Endodermal cell (in vitro differentiated cells): ENCODE results near the gene HOXB1. TPM values are rescaled to one million over a fixed set of nuclear protein-coding genes. Genes with fewer than 3 reads are reported as not detected.

Experiments used
- DNase-seq: peaks from one replicate; pipeline ENCODE4 v3.0.0-alpha.2; 2017
- H3K27ac ChIP-seq: 2 replicates; pipeline ENCODE4 v1.5.1; 2013; ENCODE audit warnings: mild to moderate bottlenecking, low read depth, low read length, moderate library complexity
- H3K27me3 ChIP-seq: 2 replicates; pipeline ENCODE4 v1.6.1; 2013; ENCODE audit warnings: mild to moderate bottlenecking, low read length, moderate library complexity; ENCODE audit not compliant: insufficient read depth, control insufficient read depth, poor library complexity, severe bottlenecking
- H3K36me3 ChIP-seq: 2 replicates; pipeline ENCODE4 v1.7.0; 2013; ENCODE audit warnings: mild to moderate bottlenecking, low read length, moderate library complexity; ENCODE audit not compliant: control insufficient read depth, insufficient read depth
- H3K4me1 ChIP-seq: one replicate; pipeline ENCODE4 v1.7.0; 2013; ENCODE audit warnings: low read length; ENCODE audit not compliant: control insufficient read depth, insufficient read depth
- H3K4me3 ChIP-seq: 2 replicates; pipeline ENCODE4 v1.5.1; 2013; ENCODE audit warnings: mild to moderate bottlenecking, low read length, moderate library complexity
- H3K9ac ChIP-seq: 2 replicates; pipeline ENCODE4 v1.6.1; 2013; ENCODE audit warnings: mild to moderate bottlenecking, low read length, moderate library complexity; ENCODE audit not compliant: poor library complexity, severe bottlenecking; ENCODE audit errors: extremely low read depth
- H3K9me3 ChIP-seq: 2 replicates; pipeline ENCODE4 v1.6.1; 2013; ENCODE audit warnings: mild to moderate bottlenecking, low read length, moderate library complexity; ENCODE audit not compliant: control insufficient read depth
- H3K27ac Mint-ChIP-seq: 2 replicates; pipeline ENCODE4 v1.8.0; 2020; ENCODE audit warnings: mixed read lengths
- H3K27me3 Mint-ChIP-seq: 2 replicates; pipeline ENCODE4 v1.8.0; 2021; ENCODE audit warnings: mild to moderate bottlenecking, mixed read lengths; ENCODE audit not compliant: insufficient read depth
- H3K36me3 Mint-ChIP-seq: 2 replicates; pipeline ENCODE4 v1.8.0; 2020; ENCODE audit warnings: low read depth, mixed read lengths
- H3K4me1 Mint-ChIP-seq: 2 replicates; pipeline ENCODE4 v1.8.0; 2020; ENCODE audit warnings: mixed read lengths
- H3K4me3 Mint-ChIP-seq: 2 replicates; pipeline ENCODE4 v1.8.0; 2020; ENCODE audit warnings: mild to moderate bottlenecking, moderate library complexity, mixed read lengths
- H3K9me3 Mint-ChIP-seq: 2 replicates; pipeline ENCODE4 v1.8.0; 2020; ENCODE audit warnings: mild to moderate bottlenecking, mixed read lengths
- CTCF ChIP-seq: fragments of 200-600 bp; sonication (generic); conservative IDR thresholded peaks from 2 replicates; pipeline ENCODE4 v1.5.0; 2021; ENCODE audit warnings: antibody characterized with exemption, mild to moderate bottlenecking
- WGBS, 2 experiments: methylation state at CpG; one replicate each; pipeline versions ENCODE4 v1.1.5 to v1.1.7; 2013; ENCODE audit warnings: missing lambda C conversion rate in 2 of 2, mixed read lengths in 1 of 2; ENCODE audit not compliant: insufficient coverage in 1 of 2, insufficient read length in 1 of 2; 5-methylcytosine and 5-hydroxymethylcytosine counted together
- total RNA-seq, 2 donors: library from RNA; stranded (reverse); fragmentation: NEBNext Ultra II Directional in 1 of 2; extraction: Animal tissue kit (Norgen Biotek cat#: 25700) in 1 of 2; gene quantifications; 2 replicates in 1 of 2; 3 replicates in 1 of 2; pipeline ENCODE4 v1.2.1, GENCODE V29; 2021

The HOXB1 gene
- total RNA-seq, 2 donors from 2014 or later = not detected

- H3K27ac ChIP-seq = no peak overlapping the region
- H3K9me3 Mint-ChIP-seq = no peaks in the 10 kb centered on the region
- WGBS, 2 experiments = 69 to 86% methylated on average over 4 to 6 of the region's 6 CpGs
- H3K9me3 ChIP-seq = no peaks in the 10 kb centered on the region
- no peak overlapping the region for H3K27ac Mint-ChIP-seq
- H3K4me3 ChIP-seq = no peak overlapping the region
- peaks cover 20% of the 10 kb centered on the region for H3K4me1 ChIP-seq
- no peaks in the 10 kb centered on the region for H3K36me3 ChIP-seq
- TF ChIP-seq CTCF = no peak
- H3K9ac ChIP-seq = no peak overlapping the region
- H3K27me3 ChIP-seq = peaks cover 79% of the 10 kb centered on the region
- H3K36me3 Mint-ChIP-seq = no peaks in the 10 kb centered on the region
- no peak for DNase-seq
- peaks cover 95% of the 10 kb centered on the region for H3K27me3 Mint-ChIP-seq
- no peak overlapping the region for H3K4me3 Mint-ChIP-seq
- H3K4me1 Mint-ChIP-seq = peaks cover 23% of the 10 kb centered on the region
These were observed 32.5 kb downstream of the HOXB1 start for GRCh38 chr17:48498164-48498850.

GRCh38 chr17:48497103-48497502, 33.7 kb downstream of the HOXB1 start:
- Mint-ChIP-seq H3K27me3 (peaks cover 97% of the 10 kb centered on the region), H3K27ac (no peak overlapping the region)
- H3K27me3 ChIP-seq = peaks cover 83% of the 10 kb centered on the region

GRCh38 chr17:48494335-48494734, 36.5 kb downstream of the HOXB1 start:
- no peak overlapping the region for H3K4me3 Mint-ChIP-seq
- H3K4me3 ChIP-seq = no peak overlapping the region
- H3K9me3 ChIP-seq = peaks cover 5% of the 10 kb centered on the region
- H3K27me3 ChIP-seq = peaks cover 93% of the 10 kb centered on the region
- H3K4me1 Mint-ChIP-seq = peaks cover 18% of the 10 kb centered on the region
- peaks cover 8% of the 10 kb centered on the region for H3K4me1 ChIP-seq
- WGBS, 2 experiments = 95 to 97% methylated on average over 7 to 8 of the region's 8 CpGs
- H3K27ac Mint-ChIP-seq = no peak overlapping the region
- no peaks in the 10 kb centered on the region for H3K36me3 ChIP-seq
- peaks cover 3% of the 10 kb centered on the region for H3K9me3 Mint-ChIP-seq
- no peaks in the 10 kb centered on the region for H3K36me3 Mint-ChIP-seq
- peaks cover 98% of the 10 kb centered on the region for H3K27me3 Mint-ChIP-seq
- TF ChIP-seq CTCF = no peak
- no peak overlapping the region for H3K9ac ChIP-seq
- no peak overlapping the region for H3K27ac ChIP-seq
- DNase-seq = no peak

More at GRCh38 chr17:48497103-48497502, 33.7 kb downstream of the HOXB1 start:
- peaks cover 22% of the 10 kb centered on the region for H3K4me1 Mint-ChIP-seq
- no peak for DNase-seq
- Histone ChIP-seq H3K4me1 (peaks cover 16% of the 10 kb centered on the region), H3K9me3 (no peaks in the 10 kb centered on the region), H3K9ac (no peak overlapping the region), H3K36me3 (no peaks in the 10 kb centered on the region), H3K27ac (no peak overlapping the region), H3K4me3 (no peak overlapping the region)
- TF ChIP-seq CTCF = no peak
- 74 to 81% methylated on average over 2 of the region's 2 CpGs for WGBS, 2 experiments
- H3K4me3 Mint-ChIP-seq = no peak overlapping the region
- no peaks in the 10 kb centered on the region for H3K9me3 Mint-ChIP-seq
- no peaks in the 10 kb centered on the region for H3K36me3 Mint-ChIP-seq
